Ovary (tissue), 9 donors: ENCODE results near the gene ADAMTS7. TPM values are rescaled to one million over a fixed set of nuclear protein-coding genes. Genes with fewer than 3 reads are reported as not detected.
"Not testable (repeated sequence)": the region's sequence is repeated elsewhere in the genome, so short reads cannot be mapped to it uniquely, and the experiment has no call there.

Experiments used
- DNase-seq, 5 donors: peaks; one replicate each; pipeline ENCODE4 v3.0.0-alpha.2; 2019 to 2020
- H3K27ac ChIP-seq, 2 donors: fragments of 200-600 bp; one replicate each; pipeline versions ENCODE4 v1.5.1 to v1.8.0; 2019 to 2022
- H3K27me3 ChIP-seq: fragments of 200-600 bp; one replicate; pipeline ENCODE4 v1.8.0; 2022
- H3K36me3 ChIP-seq: fragments of 200-600 bp; sonication (generic); one replicate; pipeline ENCODE4 v1.5.1; 2019
- H3K4me1 ChIP-seq: one replicate; pipeline ENCODE4 v1.8.1; 2013; ENCODE audit warnings: mild to moderate bottlenecking, moderate library complexity; ENCODE audit not compliant: insufficient read depth
- H3K4me3 ChIP-seq: fragments of 200-600 bp; sonication (generic); one replicate; pipeline ENCODE4 v1.5.1; 2017
- H3K9me3 ChIP-seq, 2 donors: fragments of 200-600 bp in 1 of 2; sonication (generic) in 1 of 2; one replicate each; pipeline versions ENCODE4 v1.5.1 to v1.8.1; 2013 to 2019; ENCODE audit warnings: mild to moderate bottlenecking in 1 of 2, moderate library complexity in 1 of 2
- CTCF ChIP-seq, 3 donors: fragments of 450-650 bp in 2 of 3; fragments of 200-600 bp in 1 of 3; IDR thresholded peaks; one replicate each; pipeline versions ENCODE4 v1.5.1 to v1.8.0; 2016 to 2022; ENCODE audit warnings: antibody characterized with exemption in 3 of 3, mild to moderate bottlenecking in 1 of 3
- EP300 ChIP-seq: sonication (generic); formaldehyde crosslinking; IDR thresholded peaks from one replicate; pipeline ENCODE4 v1.6.1; 2017; ENCODE audit warnings: antibody characterized with exemption
- POLR2A ChIP-seq: fragments of 450-650 bp; IDR thresholded peaks from one replicate; pipeline ENCODE4 v1.6.1; 2017; ENCODE audit warnings: antibody characterized with exemption, mild to moderate bottlenecking, moderate library complexity
- WGBS, 3 donors: extraction: QIAGEN DNeasy Blood & Tissue Kit in 1 of 3; methylation state at CpG; one replicate each; pipeline versions ENCODE4 v1.1.5 to v1.1.7; 2013 to 2017; 5-methylcytosine and 5-hydroxymethylcytosine counted together
- intact Hi-C, 4 donors: fragments of 100-400 bp; cut with DNase I; formaldehyde crosslinking; loops; one replicate each; pipeline versions ENCODE4 v1.11.0 to v1.15.1; 2022 to 2023
- polyA plus RNA-seq, 2 donors: library from polyadenylated mRNA; stranded (reverse); fragments of 200-250 nt in 1 of 2; fragments of 350-450 nt in 1 of 2; fragmentation: Illumina TruSeq in 1 of 2; extraction: RNeasy Lipid Tissue Mini Kit (QIAGEN cat#74804) in 1 of 2; gene quantifications; one replicate each; pipeline ENCODE4 v1.2.3, GENCODE V29; 2013 to 2014
- total RNA-seq, 7 donors: library from RNA; depleted of rRNA in 2 of 7; stranded (reverse); fragments of >200 nt in 2 of 7; fragmentation: NEBNext Ultra II Directional in 3 of 7; extraction: Animal tissue kit (Norgen Biotek cat#: 25700) in 3 of 7; gene quantifications; one replicate each; pipeline versions ENCODE4 v1.1.0 to v1.2.4, GENCODE V29; 2016 to 2023
- donor health status: DM: no; HTN: no; CAD: no; lungs with moderate emphysema.
- donor health status: DM: no; HTN: no; CAD: no.
- donor health status: Bipolar disorder and iron deficiency.
- donor health status: DM: yes; HTN: yes; CAD: no.
- donor health status: DM: no; HTN: no; CAD: no.
- donor health status: DM: yes; HTN: yes; CAD: no.

ADAMTS7 gene
- total and polyA plus RNA-seq, 9 donors, result 2.1 to 16.5 (median 8.5) TPM

- no peak for DNase-seq
- TF ChIP-seq POLR2A (no peak), CTCF (IDR thresholded peaks at IDR 0.05) (no peak), EP300 (no peak)
- intact Hi-C loops, result no loop called here
- WGBS, 3 donors, result 86 to 89% (median 89%) methylated on average over 13 of the region's 13 CpGs
- Histone ChIP-seq H3K27ac (no peak overlapping the region), H3K36me3 (no peaks in the 10 kb centered on the region), H3K27me3 (no peaks in the 10 kb centered on the region), H3K4me1 (peaks cover 2% of the 10 kb centered on the region), H3K9me3 (no peaks in the 10 kb centered on the region), H3K4me3 (no peak overlapping the region)
Measured at GRCh38 chr15:78797951-78798350, 13.3 kb downstream of the ADAMTS7 start.

DNA sequence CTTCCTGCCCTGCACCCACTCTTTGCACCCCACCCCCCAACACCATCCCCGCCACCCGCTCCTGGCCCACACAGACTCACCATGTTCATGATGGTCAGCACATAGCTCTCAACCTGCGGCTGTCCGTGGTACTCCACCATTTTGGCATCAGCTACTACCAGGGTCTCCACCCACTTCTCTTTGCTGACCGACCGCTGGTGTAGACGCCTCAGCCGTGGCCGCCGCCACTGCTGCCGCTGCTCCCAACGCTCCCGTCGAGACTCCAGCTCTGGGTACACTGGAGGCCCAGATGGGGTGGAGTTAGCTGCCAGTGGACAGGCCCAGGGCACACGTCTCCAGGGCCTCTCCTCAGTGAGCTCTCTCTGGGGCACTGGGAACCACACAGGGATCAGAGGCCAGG lies 14.8 kb downstream of the ADAMTS7 start:
- no peaks in the 10 kb centered on the region for H3K27me3 ChIP-seq
- H3K36me3 ChIP-seq, result no peaks in the 10 kb centered on the region
- peaks cover 2% of the 10 kb centered on the region for H3K4me1 ChIP-seq
- intact Hi-C loops, result no loop called here
- TF ChIP-seq CTCF (IDR thresholded peaks at IDR 0.05) (no peak), POLR2A (no peak), EP300 (no peak)
- WGBS, 3 donors, result 93 to 95% (median 94%) methylated on average over 15 of the region's 15 CpGs
- no peak overlapping the region for H3K27ac ChIP-seq
- DNase-seq, result no peak
- H3K9me3 ChIP-seq, result no peaks in the 10 kb centered on the region
- H3K4me3 ChIP-seq, result no peak overlapping the region

- H3K9me3 ChIP-seq, result no peaks in the 10 kb centered on the region
- H3K4me3 ChIP-seq, result no peak overlapping the region
- H3K27me3 ChIP-seq, result no peaks in the 10 kb centered on the region
- intact Hi-C loops, result no loop called here
- DNase-seq, result no peak
- no peaks in the 10 kb centered on the region for H3K36me3 ChIP-seq
- TF ChIP-seq POLR2A, result no peak
- no peak for TF ChIP-seq EP300
- TF ChIP-seq CTCF (IDR thresholded peaks at IDR 0.05), result no peak
- no peak overlapping the region for H3K27ac ChIP-seq
- peaks cover 2% of the 10 kb centered on the region for H3K4me1 ChIP-seq
Measured at GRCh38 chr15:78795043-78795442, 16.2 kb downstream of the ADAMTS7 start.

DNA sequence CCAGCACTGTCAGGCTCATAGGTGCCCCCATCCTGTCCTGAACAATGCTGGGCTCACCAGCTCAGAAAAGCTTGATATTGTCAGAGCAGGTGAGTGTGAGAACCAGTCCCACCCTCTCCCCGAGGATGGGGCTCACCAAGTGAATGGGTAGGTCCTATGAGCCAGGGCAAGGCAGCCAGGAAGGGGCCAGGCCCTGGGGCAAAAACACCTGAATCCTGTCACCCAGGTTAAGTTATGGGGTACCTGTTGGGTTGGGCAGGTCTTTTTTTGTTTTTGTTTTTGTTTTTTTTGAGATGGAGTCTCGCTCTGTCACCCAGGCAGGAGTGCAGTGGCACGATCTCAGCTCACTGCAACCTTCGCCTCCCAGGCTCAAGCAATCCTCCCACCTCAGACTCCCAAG lies 16.8 kb downstream of the ADAMTS7 start:
- H3K27ac ChIP-seq, H3K4me1 ChIP-seq, H3K27me3 ChIP-seq, DNase-seq, H3K36me3 ChIP-seq, H3K4me3 ChIP-seq, H3K9me3 ChIP-seq, intact Hi-C loops: not testable (repeated sequence)
- WGBS, 3 donors, result 95 to 98% (median 97%) methylated on average over 4 of the region's 4 CpGs

DNA sequence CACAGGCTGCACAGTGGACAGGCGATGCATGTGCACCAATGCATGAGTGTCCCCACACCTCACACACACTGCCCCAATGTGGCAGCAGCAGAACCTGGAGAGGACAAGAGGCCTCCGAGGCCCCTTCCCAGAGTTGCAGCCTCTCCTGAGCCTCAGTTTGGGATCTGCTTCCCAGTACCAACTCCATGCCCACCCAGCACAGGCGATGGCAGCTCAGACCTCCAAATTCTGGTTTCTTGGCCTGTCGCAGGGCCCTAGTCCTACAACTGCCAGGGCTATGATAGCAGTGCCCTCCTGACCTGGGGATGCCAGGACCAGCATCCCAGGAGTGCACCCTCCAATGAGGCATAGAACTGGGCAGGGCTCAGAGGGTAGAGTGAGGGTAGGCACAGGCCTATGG lies 19.9 kb downstream of the ADAMTS7 start:
- no peaks in the 10 kb centered on the region for H3K9me3 ChIP-seq
- H3K36me3 ChIP-seq, result no peaks in the 10 kb centered on the region
- no peak overlapping the region for H3K27ac ChIP-seq
- intact Hi-C loops, result no loop called here
- no peaks in the 10 kb centered on the region for H3K4me1 ChIP-seq
- 91 to 98% (median 93%) methylated on average over 4 of the region's 4 CpGs for WGBS, 3 donors
- H3K27me3 ChIP-seq, result no peaks in the 10 kb centered on the region
- DNase-seq, result no peak
- no peak overlapping the region for H3K4me3 ChIP-seq
- TF ChIP-seq POLR2A, result no peak
- no peak for TF ChIP-seq CTCF (IDR thresholded peaks at IDR 0.05)
- no peak for TF ChIP-seq EP300
